Immature natural killer cell (primary cell): ENCODE data around the gene KLHL4. TPM values are rescaled to one million over a fixed set of nuclear protein-coding genes. Genes with fewer than 3 reads are reported as not detected.
"Not testable (repeated sequence)": the region's sequence is repeated elsewhere in the genome, so short reads cannot be mapped to it uniquely, and the experiment has no call there.

Experiments used
- DNase-seq, 3 donors: peaks; one replicate each; pipeline ENCODE4 v3.0.0; 2022; ENCODE audit warnings: mixed read lengths in 1 of 3
- H3K27ac Mint-ChIP-seq, 6 donors: one replicate each; pipeline ENCODE4 v1.8.0; 2020; ENCODE audit warnings: mixed read lengths in 6 of 6, mild to moderate bottlenecking in 5 of 6, inconsistent platforms in 4 of 6, moderate library complexity in 3 of 6
- H3K27me3 Mint-ChIP-seq, 3 donors: one replicate each; pipeline ENCODE4 v1.8.0; 2020 to 2021; ENCODE audit warnings: low read depth in 3 of 3, mild to moderate bottlenecking in 3 of 3, mixed read lengths in 3 of 3, moderate library complexity in 3 of 3, inconsistent platforms in 1 of 3
- H3K36me3 Mint-ChIP-seq, 3 donors: one replicate each; pipeline ENCODE4 v1.8.0; 2020; ENCODE audit warnings: mixed read lengths in 3 of 3, inconsistent platforms in 2 of 3, mild to moderate bottlenecking in 2 of 3
- H3K4me1 Mint-ChIP-seq, 2 donors: one replicate each; pipeline ENCODE4 v1.8.0; 2020; ENCODE audit warnings: inconsistent platforms in 2 of 2, mild to moderate bottlenecking in 2 of 2, mixed read lengths in 2 of 2, moderate library complexity in 1 of 2
- H3K4me3 Mint-ChIP-seq, 5 donors: one replicate each; pipeline ENCODE4 v1.8.0; 2020; ENCODE audit warnings: mild to moderate bottlenecking in 5 of 5, mixed read lengths in 5 of 5, inconsistent platforms in 3 of 5, moderate library complexity in 3 of 5
- H3K9me3 Mint-ChIP-seq, 6 donors: one replicate each; pipeline ENCODE4 v1.8.0; 2020; ENCODE audit warnings: mild to moderate bottlenecking in 6 of 6, mixed read lengths in 6 of 6, inconsistent platforms in 4 of 6, moderate library complexity in 3 of 6
- polyA plus RNA-seq, 3 donors: library from polyadenylated mRNA; unstranded; fragments of 300-500 nt; fragmentation: Illumina TruSeq; gene quantifications; one replicate each; pipeline ENCODE4 v1.2.3, GENCODE V29; 2021

Gene KLHL4
- polyA plus RNA-seq, 3 donors from 2014 or later = 0.51 TPM; not detected in 2

- DNase-seq = no peak
- Mint-ChIP-seq H3K4me1 (no peaks in the 10 kb centered on the region), H3K27me3 (peaks cover 0 to 2% (median 0%) of the 10 kb centered on the region in 3 donors), H3K27ac (no peak overlapping the region), H3K4me3 (no peak overlapping the region), H3K9me3 (peaks cover 0 to 4% (median 0%) of the 10 kb centered on the region in 6 donors), H3K36me3 (no peaks in the 10 kb centered on the region)
Measured at GRCh38 chrX:87582453-87582852, 64.9 kb downstream of the KLHL4 start.

- Mint-ChIP-seq H3K27me3 (peaks cover 0 to 2% (median 0%) of the 10 kb centered on the region in 3 donors), H3K27ac (no peak overlapping the region), H3K4me3 (no peak overlapping the region), H3K4me1 (no peaks in the 10 kb centered on the region), H3K36me3 (no peaks in the 10 kb centered on the region), H3K9me3 (peaks cover 0 to 4% (median under 1%) of the 10 kb centered on the region in 6 donors)
- DNase-seq = no peak
Measured at GRCh38 chrX:87583679-87584078, 66.1 kb downstream of the KLHL4 start.

GRCh38 chrX:87616371-87616770 lies 98.8 kb downstream of the KLHL4 start:
- no peak for DNase-seq
- peaks cover 0 to 6% (median 3%) of the 10 kb centered on the region in 3 donors for H3K27me3 Mint-ChIP-seq
- no peaks in the 10 kb centered on the region for H3K36me3 Mint-ChIP-seq
- no peaks in the 10 kb centered on the region for H3K9me3 Mint-ChIP-seq
- H3K4me1 Mint-ChIP-seq = no peaks in the 10 kb centered on the region
- no peak overlapping the region for H3K27ac Mint-ChIP-seq
- H3K4me3 Mint-ChIP-seq = no peak overlapping the region

- peaks cover 0 to 6% (median under 1%) of the 10 kb centered on the region in 6 donors for H3K9me3 Mint-ChIP-seq
- DNase-seq = no peak
- no peaks in the 10 kb centered on the region for H3K36me3 Mint-ChIP-seq
- H3K4me1 Mint-ChIP-seq = no peaks in the 10 kb centered on the region
- H3K27ac Mint-ChIP-seq = no peak overlapping the region
- H3K27me3 Mint-ChIP-seq = peaks cover 0 to 14% (median 5%) of the 10 kb centered on the region in 3 donors
- H3K4me3 Mint-ChIP-seq = no peak overlapping the region
Measured at GRCh38 chrX:87621697-87622096, 104.1 kb downstream of the KLHL4 start.

DNA sequence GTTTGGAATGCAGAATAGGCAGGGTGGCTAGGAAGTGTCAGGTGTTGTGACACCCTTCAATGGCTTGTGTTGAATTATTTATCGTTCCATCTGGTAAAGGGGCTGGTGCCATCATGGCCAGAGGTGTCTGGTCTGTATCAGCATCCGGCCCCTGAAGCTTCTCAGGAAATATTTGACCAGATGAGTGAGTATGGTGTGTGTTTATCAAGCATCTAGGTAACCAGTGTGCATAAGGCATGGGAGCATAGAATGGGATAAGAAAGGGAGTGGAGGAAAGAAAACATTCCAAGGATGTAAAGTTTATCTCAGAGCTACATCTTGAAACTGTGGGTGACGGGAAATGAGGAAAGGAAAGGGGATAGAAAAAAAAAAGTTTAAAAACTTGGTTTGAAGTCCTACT lies 109.4 kb downstream of the KLHL4 start:
- no peaks in the 10 kb centered on the region for H3K36me3 Mint-ChIP-seq
- DNase-seq = no peak
- no peak overlapping the region for H3K27ac Mint-ChIP-seq
- H3K4me1 Mint-ChIP-seq = no peaks in the 10 kb centered on the region
- H3K4me3 Mint-ChIP-seq = no peak overlapping the region
- H3K27me3 Mint-ChIP-seq = peaks cover 0 to 10% (median 6%) of the 10 kb centered on the region in 3 donors
- H3K9me3 Mint-ChIP-seq = peaks cover 0 to 9% (median 1%) of the 10 kb centered on the region in 6 donors

- Mint-ChIP-seq H3K27me3 (peaks cover 0 to 7% (median 0%) of the 10 kb centered on the region in 3 donors), H3K4me1 (no peaks in the 10 kb centered on the region), H3K27ac (no peak overlapping the region), H3K36me3 (no peaks in the 10 kb centered on the region), H3K4me3 (no peak overlapping the region), H3K9me3 (peaks cover 0 to 6% (median 0%) of the 10 kb centered on the region in 6 donors)
- no peak for DNase-seq
Measured at GRCh38 chrX:87634361-87634760, 116.8 kb downstream of the KLHL4 start.

GRCh38 chrX:87636533-87636932 lies 118.9 kb downstream of the KLHL4 start:
- DNase-seq = no peak
- H3K27ac Mint-ChIP-seq = no peak overlapping the region
- H3K36me3 Mint-ChIP-seq = peaks cover 0 to 4% (median 0%) of the 10 kb centered on the region in 3 donors

DNA sequence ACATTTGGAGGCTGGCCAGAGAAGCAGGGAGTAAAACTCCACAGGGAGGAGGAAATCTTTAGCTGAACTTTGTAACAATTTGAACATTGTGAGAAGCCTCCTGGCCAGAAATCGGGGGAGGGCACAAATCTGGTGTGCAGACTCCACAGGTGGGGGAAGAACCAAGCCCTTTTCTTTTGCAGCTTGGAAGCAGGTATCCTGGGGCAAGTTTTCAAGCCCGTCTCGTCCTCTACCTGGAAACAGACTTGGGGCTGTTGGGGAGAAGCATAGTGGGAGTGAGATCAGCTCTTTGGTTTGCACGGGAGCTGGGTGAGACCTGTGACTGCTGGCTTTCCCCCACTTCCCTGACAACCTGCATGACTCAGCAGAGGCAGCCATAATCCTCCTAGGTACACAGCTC lies 123.8 kb downstream of the KLHL4 start:
- not testable (repeated sequence) for H3K4me3 Mint-ChIP-seq, H3K27me3 Mint-ChIP-seq

More at GRCh38 chrX:87636533-87636932, 118.9 kb downstream of the KLHL4 start:
- Mint-ChIP-seq H3K9me3 (peaks cover 0 to 6% (median 3%) of the 10 kb centered on the region in 6 donors), H3K4me3 (no peak overlapping the region), H3K4me1 (no peaks in the 10 kb centered on the region), H3K27me3 (peaks cover 0 to 7% (median 0%) of the 10 kb centered on the region in 3 donors)

GRCh38 chrX:87661761-87662160 lies 144.2 kb downstream of the KLHL4 start:
- no peaks in the 10 kb centered on the region for H3K36me3 Mint-ChIP-seq
- H3K27ac Mint-ChIP-seq = no peak overlapping the region
- H3K4me3 Mint-ChIP-seq = no peak overlapping the region
- no peaks in the 10 kb centered on the region for H3K27me3 Mint-ChIP-seq
- peaks cover 0 to 3% (median 0%) of the 10 kb centered on the region in 6 donors for H3K9me3 Mint-ChIP-seq
- no peaks in the 10 kb centered on the region for H3K4me1 Mint-ChIP-seq
- no peak for DNase-seq

More for the DNA sequence above, 123.8 kb downstream of the KLHL4 start:
- H3K4me1 Mint-ChIP-seq, H3K27ac Mint-ChIP-seq, DNase-seq, H3K36me3 Mint-ChIP-seq, H3K9me3 Mint-ChIP-seq: not testable (repeated sequence)

GRCh38 chrX:87663421-87663820 lies 145.8 kb downstream of the KLHL4 start:
- H3K9me3 Mint-ChIP-seq = peaks cover 0 to 1% (median 0%) of the 10 kb centered on the region in 6 donors
- DNase-seq = no peak
- no peak overlapping the region for H3K4me3 Mint-ChIP-seq
- no peaks in the 10 kb centered on the region for H3K36me3 Mint-ChIP-seq
- H3K4me1 Mint-ChIP-seq = no peaks in the 10 kb centered on the region
- no peaks in the 10 kb centered on the region for H3K27me3 Mint-ChIP-seq
- no peak overlapping the region for H3K27ac Mint-ChIP-seq

- no peaks in the 10 kb centered on the region for H3K27me3 Mint-ChIP-seq
- no peak for DNase-seq
- peaks cover 0 to 1% (median 0%) of the 10 kb centered on the region in 6 donors for H3K9me3 Mint-ChIP-seq
- no peak overlapping the region for H3K27ac Mint-ChIP-seq
- H3K36me3 Mint-ChIP-seq = no peaks in the 10 kb centered on the region
- H3K4me3 Mint-ChIP-seq = no peak overlapping the region
- no peaks in the 10 kb centered on the region for H3K4me1 Mint-ChIP-seq
Measured at GRCh38 chrX:87664381-87664780, 146.8 kb downstream of the KLHL4 start.

GRCh38 chrX:87679849-87680248 lies 162.2 kb downstream of the KLHL4 start:
- Mint-ChIP-seq H3K27me3 (peaks cover 0 to 4% (median 2%) of the 10 kb centered on the region in 3 donors), H3K4me3 (no peak overlapping the region), H3K9me3 (peaks cover 0 to 11% (median 0%) of the 10 kb centered on the region in 6 donors), H3K36me3 (no peaks in the 10 kb centered on the region), H3K27ac (no peak overlapping the region), H3K4me1 (no peaks in the 10 kb centered on the region)
- DNase-seq = no peak

- no peaks in the 10 kb centered on the region for H3K36me3 Mint-ChIP-seq
- peaks cover 2 to 9% (median 3%) of the 10 kb centered on the region in 3 donors for H3K27me3 Mint-ChIP-seq
- no peak overlapping the region for H3K4me3 Mint-ChIP-seq
- H3K27ac Mint-ChIP-seq = no peak overlapping the region
- H3K9me3 Mint-ChIP-seq = peaks cover 0 to 8% (median 2%) of the 10 kb centered on the region in 6 donors
- DNase-seq = no peak
- H3K4me1 Mint-ChIP-seq = no peaks in the 10 kb centered on the region
Measured at GRCh38 chrX:87687703-87688102, 170.1 kb downstream of the KLHL4 start.

DNA sequence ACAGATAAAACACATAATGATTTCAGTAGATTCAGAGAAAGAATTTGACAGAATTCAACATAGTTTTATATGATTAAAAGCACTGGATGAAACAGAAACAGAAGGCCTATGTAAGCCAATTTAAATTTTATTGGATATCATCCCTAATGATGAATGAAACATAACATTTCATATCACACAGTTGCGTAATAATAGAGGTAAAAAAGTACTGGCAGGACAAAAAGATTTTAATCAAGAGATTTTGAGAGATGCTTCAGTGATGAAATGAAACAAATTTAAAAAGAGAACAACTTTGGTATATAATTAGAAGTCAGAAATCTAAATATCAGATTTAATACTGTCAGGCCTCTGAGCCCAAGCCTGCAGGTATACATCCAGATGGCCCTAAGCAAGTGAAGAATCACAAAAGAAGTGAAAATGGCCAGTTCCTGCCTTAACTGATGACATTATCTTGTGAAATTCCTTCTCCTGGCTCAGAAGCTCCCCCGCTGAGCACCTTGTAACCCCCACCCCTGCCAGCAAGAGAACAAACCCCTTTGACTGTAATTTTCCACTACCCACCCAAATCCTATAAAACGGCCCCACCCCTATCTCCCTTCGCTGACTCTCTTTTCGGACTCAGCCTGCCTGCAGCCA lies 170.6 kb downstream of the KLHL4 start:
- not testable (repeated sequence) for DNase-seq, H3K4me3 Mint-ChIP-seq, H3K9me3 Mint-ChIP-seq, H3K4me1 Mint-ChIP-seq, H3K27ac Mint-ChIP-seq, H3K36me3 Mint-ChIP-seq, H3K27me3 Mint-ChIP-seq

DNA sequence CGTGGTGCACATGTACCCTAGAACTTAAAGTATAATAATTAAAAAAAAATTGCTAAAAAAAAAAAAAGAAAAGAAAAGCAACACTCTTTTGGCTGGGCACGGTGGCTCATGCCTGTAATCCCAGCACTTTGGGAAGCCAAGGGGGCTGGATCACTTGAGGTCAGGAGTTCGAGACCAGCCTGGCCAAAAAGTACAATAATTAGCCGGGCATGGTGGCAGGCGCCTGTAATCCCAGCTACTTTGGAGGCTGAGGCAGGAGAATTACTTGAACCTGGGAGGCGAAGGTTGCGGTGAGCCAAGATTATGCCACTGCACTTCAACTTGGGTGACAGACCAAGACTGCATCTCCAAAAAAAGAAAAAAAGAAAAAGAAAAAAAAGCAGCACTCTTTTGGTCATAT lies 171.6 kb downstream of the KLHL4 start:
- H3K4me3 Mint-ChIP-seq, H3K36me3 Mint-ChIP-seq, H3K4me1 Mint-ChIP-seq, H3K27me3 Mint-ChIP-seq, DNase-seq, H3K27ac Mint-ChIP-seq, H3K9me3 Mint-ChIP-seq: not testable (repeated sequence)
